Suprapubic skin (tissue), 4 donors: ENCODE measurements around the gene COQ2.

Source experiments
- POLR2A ChIP-seq, 2 donors: fragments of 450-650 bp; IDR thresholded peaks; one replicate each; pipeline ENCODE4 v1.6.1; 2017; ENCODE audit warnings: antibody characterized with exemption in 2 of 2, mild to moderate bottlenecking in 2 of 2, moderate library complexity in 2 of 2
- POLR2AphosphoS5 ChIP-seq, 3 donors: sonication (generic); formaldehyde crosslinking; IDR thresholded peaks; one replicate each; pipeline ENCODE4 v1.6.1; 2017; ENCODE audit warnings: antibody characterized with exemption in 3 of 3
- TF ChIP-seq, protein P1 (sequence below), 2 donors: fragments of 200-600 bp in 1 of 2; fragments of 450-650 bp in 1 of 2; sonication (generic) in 1 of 2; IDR thresholded peaks; one replicate each; pipeline ENCODE4 v1.5.1; 2016 to 2019; ENCODE audit warnings: antibody characterized with exemption in 2 of 2, mild to moderate bottlenecking in 1 of 2, moderate library complexity in 1 of 2

DNA sequence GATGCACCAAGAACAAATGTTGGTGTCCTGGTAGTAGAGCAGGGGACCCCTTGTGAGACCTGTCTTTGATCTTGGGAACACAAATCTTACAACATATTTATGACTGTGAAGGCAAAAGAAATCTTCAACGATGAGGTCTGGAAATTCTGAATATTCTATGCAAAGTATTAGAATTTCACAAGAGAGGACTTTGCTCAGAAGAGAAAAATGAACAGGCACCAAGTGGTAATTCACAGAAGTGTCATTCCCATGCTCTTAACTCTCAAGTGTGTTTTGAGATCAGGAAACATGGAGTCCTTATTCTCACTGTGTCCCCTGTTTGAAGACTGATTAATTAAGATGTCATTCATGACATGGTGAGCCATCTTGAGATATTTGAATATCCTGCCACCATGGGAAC, 52.5 kb downstream of the COQ2 start:
- TF ChIP-seq POLR2A (IDR thresholded peaks at IDR 0.05) (no peak), POLR2AphosphoS5 (IDR thresholded peaks at IDR 0.05) (no peak)
- TF ChIP-seq, protein P1, sequence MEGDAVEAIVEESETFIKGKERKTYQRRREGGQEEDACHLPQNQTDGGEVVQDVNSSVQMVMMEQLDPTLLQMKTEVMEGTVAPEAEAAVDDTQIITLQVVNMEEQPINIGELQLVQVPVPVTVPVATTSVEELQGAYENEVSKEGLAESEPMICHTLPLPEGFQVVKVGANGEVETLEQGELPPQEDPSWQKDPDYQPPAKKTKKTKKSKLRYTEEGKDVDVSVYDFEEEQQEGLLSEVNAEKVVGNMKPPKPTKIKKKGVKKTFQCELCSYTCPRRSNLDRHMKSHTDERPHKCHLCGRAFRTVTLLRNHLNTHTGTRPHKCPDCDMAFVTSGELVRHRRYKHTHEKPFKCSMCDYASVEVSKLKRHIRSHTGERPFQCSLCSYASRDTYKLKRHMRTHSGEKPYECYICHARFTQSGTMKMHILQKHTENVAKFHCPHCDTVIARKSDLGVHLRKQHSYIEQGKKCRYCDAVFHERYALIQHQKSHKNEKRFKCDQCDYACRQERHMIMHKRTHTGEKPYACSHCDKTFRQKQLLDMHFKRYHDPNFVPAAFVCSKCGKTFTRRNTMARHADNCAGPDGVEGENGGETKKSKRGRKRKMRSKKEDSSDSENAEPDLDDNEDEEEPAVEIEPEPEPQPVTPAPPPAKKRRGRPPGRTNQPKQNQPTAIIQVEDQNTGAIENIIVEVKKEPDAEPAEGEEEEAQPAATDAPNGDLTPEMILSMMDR (IDR thresholded peaks at IDR 0.05) = no peak
